SU-DHL-6 (cell line): ENCODE results near the gene PRR35.

Experiments used
- H2AFZ ChIP-seq: fragments of 200-600 bp; sonication (generic); 2 replicates; pipeline ENCODE4 v1.6.1; 2014; ENCODE audit warnings: low read depth, mild to moderate bottlenecking, moderate library complexity, mixed read lengths, antibody characterized with exemption, low read length; ENCODE audit not compliant: severe bottlenecking
- H3F3A ChIP-seq: fragments of 200-600 bp; shearing (Covaris generic); 2 replicates; pipeline ENCODE4 v1.6.0; 2016; ENCODE audit warnings: antibody characterized with exemption, mild to moderate bottlenecking; ENCODE audit not compliant: insufficient read depth
- H3K27ac ChIP-seq: fragments of 200-600 bp; sonication (generic); 2 replicates; pipeline ENCODE4 v1.5.1; 2016; ENCODE audit warnings: low read depth, mild to moderate bottlenecking, low read length, moderate library complexity, mixed read lengths
- H3K27me3 ChIP-seq: fragments of 200-600 bp; sonication (generic), shearing (Covaris generic); 2 replicates; pipeline ENCODE4 v1.6.0; 2014; ENCODE audit warnings: mild to moderate bottlenecking, low read length
- H3K36me3 ChIP-seq: fragments of 200-600 bp; sonication (generic); 2 replicates; pipeline ENCODE4 v1.6.1; 2014; ENCODE audit warnings: mild to moderate bottlenecking, low read length, mixed read lengths
- H3K4me2 ChIP-seq: fragments of 300-600, 200-600 bp; shearing (Covaris generic), sonication (generic); 2 replicates; pipeline ENCODE4 v1.6.0; 2014; ENCODE audit warnings: low read length, low read depth, mild to moderate bottlenecking; ENCODE audit not compliant: poor library complexity, severe bottlenecking
- H3K4me3 ChIP-seq: fragments of 200-600 bp; sonication (generic); 2 replicates; pipeline ENCODE4 v1.5.1; 2014; ENCODE audit warnings: antibody characterized with exemption, low read length, mild to moderate bottlenecking, mixed read lengths; ENCODE audit not compliant: insufficient read depth, poor library complexity, severe bottlenecking
- H3K79me2 ChIP-seq: fragments of 200-600 bp; sonication (generic); 2 replicates; pipeline ENCODE4 v1.6.1; 2014; ENCODE audit warnings: mild to moderate bottlenecking, low read length, moderate library complexity; ENCODE audit not compliant: insufficient read depth
- H3K9ac ChIP-seq: fragments of 200-600 bp; sonication (generic); 2 replicates; pipeline ENCODE4 v1.7.0; 2014; ENCODE audit warnings: mild to moderate bottlenecking, low read length
- H3K9me2 ChIP-seq: fragments of 200-600 bp; sonication (generic); replicated peaks from 2 replicates; pipeline ENCODE4 v1.6.1; 2014; ENCODE audit warnings: low read length; ENCODE audit not compliant: insufficient read depth
- H3K9me3 ChIP-seq: fragments of 200-600 bp; sonication (generic); 2 replicates; pipeline ENCODE4 v1.6.1; 2014; ENCODE audit warnings: low read length, mixed read lengths; ENCODE audit not compliant: insufficient read depth
- H4K20me1 ChIP-seq: fragments of 200-600 bp; sonication (generic); 2 replicates; pipeline ENCODE4 v1.6.1; 2014; ENCODE audit warnings: low read depth, mild to moderate bottlenecking, antibody characterized with exemption, low read length, moderate library complexity, mixed read lengths
- EZH2phosphoT487 ChIP-seq: fragments of 200-600 bp; sonication (generic), shearing (Covaris generic); conservative IDR thresholded peaks from 2 replicates; pipeline ENCODE4 v1.6.1; 2018; ENCODE audit warnings: mild to moderate bottlenecking, antibody characterized with exemption, low read length, moderate library complexity, mixed read lengths
- TF ChIP-seq, protein P1 (sequence below): fragments of 200-600 bp; sonication (generic); IDR thresholded peaks from one replicate; pipeline ENCODE4 v1.5.1; 2017; ENCODE audit warnings: antibody characterized with exemption, mild to moderate bottlenecking, low read length, moderate library complexity; ENCODE audit not compliant: insufficient read depth, poor library complexity, severe bottlenecking

Gene PRR35

GRCh38 chr16:591892-592517 is 31.8 kb downstream of the PRR35 start:
- no peak for TF ChIP-seq EZH2phosphoT487
- TF ChIP-seq, protein P1, sequence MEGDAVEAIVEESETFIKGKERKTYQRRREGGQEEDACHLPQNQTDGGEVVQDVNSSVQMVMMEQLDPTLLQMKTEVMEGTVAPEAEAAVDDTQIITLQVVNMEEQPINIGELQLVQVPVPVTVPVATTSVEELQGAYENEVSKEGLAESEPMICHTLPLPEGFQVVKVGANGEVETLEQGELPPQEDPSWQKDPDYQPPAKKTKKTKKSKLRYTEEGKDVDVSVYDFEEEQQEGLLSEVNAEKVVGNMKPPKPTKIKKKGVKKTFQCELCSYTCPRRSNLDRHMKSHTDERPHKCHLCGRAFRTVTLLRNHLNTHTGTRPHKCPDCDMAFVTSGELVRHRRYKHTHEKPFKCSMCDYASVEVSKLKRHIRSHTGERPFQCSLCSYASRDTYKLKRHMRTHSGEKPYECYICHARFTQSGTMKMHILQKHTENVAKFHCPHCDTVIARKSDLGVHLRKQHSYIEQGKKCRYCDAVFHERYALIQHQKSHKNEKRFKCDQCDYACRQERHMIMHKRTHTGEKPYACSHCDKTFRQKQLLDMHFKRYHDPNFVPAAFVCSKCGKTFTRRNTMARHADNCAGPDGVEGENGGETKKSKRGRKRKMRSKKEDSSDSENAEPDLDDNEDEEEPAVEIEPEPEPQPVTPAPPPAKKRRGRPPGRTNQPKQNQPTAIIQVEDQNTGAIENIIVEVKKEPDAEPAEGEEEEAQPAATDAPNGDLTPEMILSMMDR: no peak
- Histone ChIP-seq H3K79me2 (peaks cover 13% of the 10 kb centered on the region; the same call in 1 of the 2 replicates), H3K36me3 (no peaks in the 10 kb centered on the region), H3F3A (no peaks in the 10 kb centered on the region), H3K4me2 (no peak overlapping the region), H3K27me3 (no peaks in the 10 kb centered on the region), H3K9ac (no peak overlapping the region), H2AFZ (no peak overlapping the region), H3K9me3 (no peaks in the 10 kb centered on the region), H3K4me3 (no peak overlapping the region), H3K9me2 (no peaks in the 10 kb centered on the region), H3K27ac (no peak overlapping the region), H4K20me1 (no peaks in the 10 kb centered on the region)

DNA sequence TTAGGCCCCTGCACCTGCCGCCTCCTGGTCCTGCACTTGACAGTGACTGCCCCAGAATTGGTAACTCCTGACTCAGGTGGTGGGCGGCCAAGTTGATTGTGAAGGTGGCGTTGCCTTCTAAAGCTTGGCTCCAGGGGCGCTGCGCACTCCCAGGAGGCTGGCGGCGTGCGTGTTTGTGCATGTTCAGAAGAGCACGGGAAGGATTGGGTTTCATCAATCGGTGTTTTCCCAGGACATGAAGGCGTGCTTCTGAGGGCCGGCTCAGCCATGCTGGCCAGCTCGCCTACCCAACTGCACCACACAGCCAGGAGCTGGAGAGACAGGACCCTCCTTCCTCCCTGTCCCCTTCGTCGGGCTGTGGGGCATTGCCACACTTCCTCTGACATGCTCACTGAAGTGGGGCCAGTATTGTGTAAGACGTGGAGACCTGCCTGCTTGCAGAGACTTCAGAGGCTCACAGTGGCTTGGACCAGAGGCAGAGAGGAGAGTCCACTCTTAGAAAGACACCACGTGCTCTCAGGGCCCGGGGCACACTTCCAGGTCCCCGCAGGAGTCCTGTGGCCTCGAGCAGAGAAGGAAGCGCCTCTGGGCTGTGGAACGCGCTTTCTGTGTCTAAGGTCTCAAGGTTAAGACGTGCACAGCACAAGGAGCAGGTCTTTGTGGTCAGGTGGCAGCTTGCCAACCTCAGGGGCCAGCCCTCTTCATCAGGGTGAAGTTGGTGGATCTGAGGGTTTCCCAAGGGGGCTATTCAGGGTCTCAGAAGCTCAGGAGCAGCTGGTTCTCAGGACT is 32.5 kb downstream of the PRR35 start:
- H2AFZ ChIP-seq: no peak overlapping the region
- no peaks in the 10 kb centered on the region for H3K9me2 ChIP-seq
- H3K9ac ChIP-seq: no peak overlapping the region
- no peak overlapping the region for H3K4me2 ChIP-seq
- no peaks in the 10 kb centered on the region for H4K20me1 ChIP-seq
- H3K36me3 ChIP-seq: no peaks in the 10 kb centered on the region
- TF ChIP-seq, protein P1: no peak
- TF ChIP-seq EZH2phosphoT487: no peak
- no peak overlapping the region for H3K27ac ChIP-seq
- H3K4me3 ChIP-seq: no peak overlapping the region
- H3K79me2 ChIP-seq: peaks cover 13% of the 10 kb centered on the region; the same call in 1 of the 2 replicates
- no peaks in the 10 kb centered on the region for H3K27me3 ChIP-seq
- H3F3A ChIP-seq: no peaks in the 10 kb centered on the region
- no peaks in the 10 kb centered on the region for H3K9me3 ChIP-seq

GRCh38 chr16:593406-593805 is 33.2 kb downstream of the PRR35 start:
- H3F3A ChIP-seq: no peaks in the 10 kb centered on the region
- H4K20me1 ChIP-seq: no peaks in the 10 kb centered on the region
- no peak overlapping the region for H2AFZ ChIP-seq
- no peaks in the 10 kb centered on the region for H3K9me2 ChIP-seq
- no peaks in the 10 kb centered on the region for H3K36me3 ChIP-seq
- no peak overlapping the region for H3K27ac ChIP-seq
- H3K27me3 ChIP-seq: no peaks in the 10 kb centered on the region
- no peak overlapping the region for H3K4me3 ChIP-seq
- H3K9ac ChIP-seq: no peak overlapping the region
- H3K9me3 ChIP-seq: no peaks in the 10 kb centered on the region
- TF ChIP-seq, protein P1: no peak
- no peak for TF ChIP-seq EZH2phosphoT487
- no peak overlapping the region for H3K4me2 ChIP-seq
- peaks cover 13% of the 10 kb centered on the region; the same call in 1 of the 2 replicates for H3K79me2 ChIP-seq
